ENCODE results near the gene TTLL6.

Gene TTLL6

GRCh38 chr17:48809182-48809581 lies 7.8 kb downstream of the TTLL6 start:
- no peak overlapping the region for H3K27ac ChIP-seq (ENCODE audit: low read depth, low read length)
- no peaks in the 10 kb centered on the region for H3K27me3 ChIP-seq (ENCODE audit: low read length)
- no peak overlapping the region for H3K9ac ChIP-seq (ENCODE audit: low read length)
- TF ChIP-seq EZH2phosphoT487 (conservative IDR thresholded peaks at IDR 0.05; ENCODE audit: low read length) (no peak), CTCF (IDR thresholded peaks at IDR 0.05; ENCODE audit: insufficient read depth, low read length, poor library complexity, severe bottlenecking) (no peak)
- H3K4me2 ChIP-seq (ENCODE audit: low read depth, low read length, poor library complexity, severe bottlenecking): no peak overlapping the region
- no peaks in the 10 kb centered on the region for H3K36me3 ChIP-seq (ENCODE audit: low read length)
- H3K9me2 ChIP-seq (replicated peaks; ENCODE audit: insufficient read depth, low read length): no peaks in the 10 kb centered on the region
- no peaks in the 10 kb centered on the region for H4K20me1 ChIP-seq (ENCODE audit: low read depth, low read length)
- no peaks in the 10 kb centered on the region for H3F3A ChIP-seq (ENCODE audit: insufficient read depth)
- no peak overlapping the region for H2AFZ ChIP-seq (ENCODE audit: low read depth, low read length, severe bottlenecking)
- H3K4me3 ChIP-seq (ENCODE audit: insufficient read depth, low read length, poor library complexity, severe bottlenecking): no peak overlapping the region
- no peaks in the 10 kb centered on the region for H3K79me2 ChIP-seq (ENCODE audit: insufficient read depth, low read length)
- no peaks in the 10 kb centered on the region for H3K9me3 ChIP-seq (ENCODE audit: insufficient read depth, low read length)

DNA sequence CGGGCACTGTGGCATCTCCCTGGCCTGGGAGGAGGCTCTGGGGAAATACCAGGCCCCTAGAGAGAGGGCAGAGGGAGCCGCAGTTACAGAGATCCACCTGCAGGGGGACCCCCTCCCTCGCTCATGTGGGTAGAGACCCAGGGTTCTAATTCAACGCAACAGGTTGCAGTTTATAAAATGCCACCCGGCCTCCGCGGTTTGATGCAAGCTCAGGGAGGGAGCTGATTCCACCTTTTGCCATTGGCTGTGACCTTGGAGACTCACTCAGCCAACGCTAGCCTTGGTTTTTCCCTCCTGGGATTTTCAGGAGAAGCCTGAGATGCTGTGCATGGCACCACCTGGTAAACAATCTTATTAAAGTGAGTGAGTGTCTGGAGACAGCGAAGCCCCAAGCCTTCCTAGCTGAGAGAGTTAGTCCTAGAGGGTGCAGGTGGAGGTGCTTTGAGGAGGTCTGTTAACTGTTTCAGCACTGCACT lies 12.1 kb downstream of the TTLL6 start:
- Histone ChIP-seq H3K79me2 (ENCODE audit: insufficient read depth, low read length) (no peaks in the 10 kb centered on the region), H2AFZ (ENCODE audit: low read depth, low read length, severe bottlenecking) (no peak overlapping the region), H3K36me3 (ENCODE audit: low read length) (no peaks in the 10 kb centered on the region), H3K4me3 (ENCODE audit: insufficient read depth, low read length, poor library complexity, severe bottlenecking) (no peak overlapping the region), H3K4me2 (ENCODE audit: low read depth, low read length, poor library complexity, severe bottlenecking) (no peak overlapping the region), H4K20me1 (ENCODE audit: low read depth, low read length) (no peaks in the 10 kb centered on the region), H3K27me3 (ENCODE audit: low read length) (no peaks in the 10 kb centered on the region), H3K9me3 (ENCODE audit: insufficient read depth, low read length) (no peaks in the 10 kb centered on the region), H3K9ac (ENCODE audit: low read length) (no peak overlapping the region), H3K27ac (ENCODE audit: low read depth, low read length) (no peak overlapping the region), H3F3A (ENCODE audit: insufficient read depth) (no peaks in the 10 kb centered on the region), H3K9me2 (replicated peaks; ENCODE audit: insufficient read depth, low read length) (no peaks in the 10 kb centered on the region)
- no peak for TF ChIP-seq EZH2phosphoT487 (conservative IDR thresholded peaks at IDR 0.05; ENCODE audit: low read length)
- peak; percentile 91 for TF ChIP-seq CTCF (IDR thresholded peaks at IDR 0.05; ENCODE audit: insufficient read depth, low read length, poor library complexity, severe bottlenecking)

- Histone ChIP-seq H3K9me3 (ENCODE audit: insufficient read depth, low read length) (no peaks in the 10 kb centered on the region), H3K9ac (ENCODE audit: low read length) (no peak overlapping the region), H3K4me3 (ENCODE audit: insufficient read depth, low read length, poor library complexity, severe bottlenecking) (no peak overlapping the region), H3K36me3 (ENCODE audit: low read length) (no peaks in the 10 kb centered on the region), H3K27me3 (ENCODE audit: low read length) (no peaks in the 10 kb centered on the region), H4K20me1 (ENCODE audit: low read depth, low read length) (no peaks in the 10 kb centered on the region), H3K79me2 (ENCODE audit: insufficient read depth, low read length) (no peaks in the 10 kb centered on the region), H3F3A (ENCODE audit: insufficient read depth) (no peaks in the 10 kb centered on the region), H3K4me2 (ENCODE audit: low read depth, low read length, poor library complexity, severe bottlenecking) (no peak overlapping the region), H2AFZ (ENCODE audit: low read depth, low read length, severe bottlenecking) (no peak overlapping the region), H3K27ac (ENCODE audit: low read depth, low read length) (no peak overlapping the region), H3K9me2 (replicated peaks; ENCODE audit: insufficient read depth, low read length) (no peaks in the 10 kb centered on the region)
- TF ChIP-seq CTCF (IDR thresholded peaks at IDR 0.05; ENCODE audit: insufficient read depth, low read length, poor library complexity, severe bottlenecking): no peak
- no peak for TF ChIP-seq EZH2phosphoT487 (conservative IDR thresholded peaks at IDR 0.05; ENCODE audit: low read length)
Measured at GRCh38 chr17:48800626-48801217, 16.3 kb downstream of the TTLL6 start.
